Stimulated activated CD8-positive, alpha-beta memory T cell treated with anti-CD3 and anti-CD28 coated beads, Interleukin-7, amount 100 ng/mL, for 24 hours (primary cell): ENCODE results near the gene ARHGAP9.

ENCODE experiments used
- DNase-seq: peaks from one replicate; pipeline ENCODE4 v3.0.0-alpha.2; 2020; ENCODE audit warnings: low read depth

Gene ARHGAP9

DNA sequence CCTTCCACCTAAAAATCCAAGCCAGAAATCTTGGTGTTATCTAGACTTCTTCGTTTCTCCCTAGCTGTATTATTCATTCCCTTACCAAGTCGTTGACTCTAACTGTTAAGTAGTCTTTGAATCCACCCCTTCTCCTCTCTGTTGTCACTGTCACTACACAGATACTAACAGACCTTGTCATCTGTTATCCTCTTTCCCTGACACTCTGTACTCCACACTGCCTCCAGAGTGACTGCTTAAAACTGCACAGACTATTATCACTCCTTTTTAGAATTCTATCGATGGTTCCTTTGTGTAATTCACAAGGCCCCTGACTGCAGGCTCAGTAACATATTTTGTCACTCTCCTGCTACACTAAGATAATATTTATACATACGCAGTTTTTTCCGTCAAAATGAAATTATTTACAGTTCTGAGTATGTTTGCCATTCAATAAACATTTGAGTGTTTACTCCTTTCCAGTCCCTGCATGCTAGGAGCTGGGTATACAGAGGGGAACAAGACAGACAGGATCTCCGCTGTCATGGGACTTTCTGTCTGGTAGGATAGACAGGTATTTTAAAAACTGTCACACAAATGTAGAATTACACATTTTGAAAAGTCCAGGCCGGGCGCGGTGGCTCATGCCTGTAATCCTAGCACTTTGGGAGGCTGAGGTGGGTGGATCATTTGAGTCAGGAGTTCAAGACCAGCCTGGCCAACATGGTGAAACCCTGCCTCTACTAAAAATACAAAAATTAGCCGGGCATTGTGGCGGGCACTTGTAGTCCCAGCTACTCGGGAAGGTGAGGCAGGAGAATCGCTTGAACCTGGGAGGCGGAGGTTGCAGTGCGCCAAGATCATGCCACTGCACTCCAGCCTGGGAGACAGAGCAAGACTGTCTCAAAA lies 12.0 kb upstream of the ARHGAP9 start:
- DNase-seq, result no peak

DNA sequence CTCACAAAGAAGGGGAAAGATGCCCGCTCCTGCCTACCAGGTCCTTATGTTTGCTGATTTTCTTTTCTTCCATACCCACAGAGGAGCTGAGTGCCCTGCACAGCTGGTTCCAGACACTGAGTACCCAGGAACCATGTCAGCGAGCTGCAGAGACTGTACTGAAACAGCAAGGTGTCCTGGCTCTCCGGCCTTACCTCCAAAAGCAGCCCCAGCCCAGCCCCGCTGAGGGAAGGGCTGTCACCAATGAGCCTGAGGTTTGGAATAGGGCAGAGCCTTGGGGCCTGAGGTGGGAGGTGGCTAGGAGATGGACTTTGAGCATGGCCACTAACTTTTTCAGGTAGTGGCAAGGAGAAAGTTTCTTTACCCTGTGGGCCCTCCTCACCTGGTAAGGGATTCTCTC lies 10.5 kb upstream of the ARHGAP9 start:
- DNase-seq, result no peak

DNA sequence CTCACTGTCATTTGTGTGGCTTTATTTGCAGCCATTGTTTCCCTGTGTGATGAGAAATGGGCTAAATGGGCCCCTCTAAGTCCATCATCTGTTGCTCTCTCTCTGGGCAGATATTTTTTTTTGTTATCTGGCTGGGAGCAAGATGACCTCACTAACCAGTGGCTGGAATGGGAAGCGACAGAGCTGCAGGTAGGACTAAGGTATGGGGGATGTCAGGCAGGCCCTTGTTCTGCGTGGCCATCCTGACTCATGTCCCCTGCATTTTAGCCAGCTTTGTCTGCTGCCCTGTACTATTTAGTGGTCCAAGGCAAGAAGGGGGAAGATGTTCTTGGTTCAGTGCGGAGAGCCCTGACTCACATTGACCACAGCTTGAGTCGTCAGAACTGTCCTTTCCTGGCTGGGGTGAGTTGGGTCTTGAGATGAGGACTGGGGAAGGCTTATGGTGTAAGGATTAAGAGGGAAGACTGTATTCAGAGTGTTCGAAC lies 9.5 kb upstream of the ARHGAP9 start:
- DNase-seq, result no peak

DNA sequence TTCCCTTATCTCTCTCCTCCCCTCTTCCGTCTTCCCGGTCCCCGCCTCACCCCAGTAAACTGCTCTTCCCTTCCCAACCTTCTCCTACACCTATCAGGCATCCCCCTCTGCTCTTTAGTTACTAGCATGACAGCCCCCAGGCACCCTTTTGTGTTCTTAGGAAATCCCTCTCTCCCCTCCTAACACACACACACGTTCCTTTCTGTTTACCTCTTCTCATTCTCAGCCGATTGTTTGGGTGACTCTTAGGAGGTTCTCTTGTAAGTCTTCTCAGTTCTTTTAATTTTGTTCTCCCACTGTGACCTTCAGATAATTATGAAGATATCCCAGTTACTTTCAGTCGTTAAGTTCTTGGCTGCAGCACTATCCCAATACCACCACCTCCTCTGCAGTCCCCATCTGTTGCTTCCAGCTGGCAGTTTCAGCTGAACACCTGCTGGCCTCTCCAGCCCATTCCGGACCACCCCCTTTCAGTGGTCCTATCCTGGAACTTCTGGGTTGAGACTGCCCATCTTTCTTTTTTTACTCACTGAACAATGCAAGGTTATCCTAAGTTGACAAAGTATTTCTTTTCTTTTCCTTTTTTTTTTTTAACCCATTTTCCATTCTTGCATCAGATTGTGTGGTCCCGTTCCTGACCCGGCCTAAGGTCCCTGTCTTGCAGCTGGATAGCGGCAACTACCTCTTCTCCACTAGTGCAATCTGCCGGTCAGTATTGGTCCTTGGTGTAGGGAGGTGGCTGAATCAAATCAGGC lies 8.9 kb upstream of the ARHGAP9 start:
- no peak for DNase-seq

DNA sequence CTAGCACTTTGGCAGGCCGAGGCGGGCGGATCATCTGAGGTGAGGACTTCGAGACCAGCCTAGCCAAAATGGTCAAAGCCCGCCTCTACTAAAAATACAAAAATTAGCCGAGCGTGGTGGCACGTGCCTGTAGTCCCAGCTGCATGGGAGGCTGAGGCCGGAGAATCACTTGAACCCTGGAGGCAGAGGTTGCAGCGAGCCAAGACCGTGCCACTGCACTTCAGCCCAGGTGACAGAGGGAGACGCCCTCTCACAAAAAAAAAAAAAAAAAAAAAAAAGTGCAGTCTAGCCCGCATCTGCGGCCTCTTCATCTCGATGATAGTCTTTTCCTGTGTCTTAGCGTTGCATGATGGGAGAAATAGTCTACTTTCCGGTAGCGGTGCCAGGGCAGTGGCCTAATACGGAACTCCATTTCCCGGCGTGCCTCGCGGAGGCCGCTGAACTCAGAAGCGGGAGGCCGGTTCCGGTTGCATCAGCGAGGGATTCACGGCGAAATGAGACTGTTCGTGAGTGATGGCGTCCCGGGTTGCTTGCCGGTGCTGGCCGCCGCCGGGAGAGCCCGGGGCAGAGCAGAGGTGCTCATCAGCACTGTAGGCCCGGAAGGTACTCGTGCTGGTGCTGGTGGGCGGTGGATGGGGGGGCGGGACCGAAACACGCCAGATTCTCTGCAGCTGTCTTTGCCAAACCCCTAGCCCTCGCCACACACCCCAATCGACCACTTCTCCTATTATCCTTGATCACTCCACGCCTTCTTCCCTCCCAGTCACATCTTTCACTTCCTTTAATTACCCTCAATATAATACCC lies 8.1 kb upstream of the ARHGAP9 start, which contains the start of gene MARS1:
Gene MARS1, plus strand, starts transcription at position 472 of the 805 bp plus-strand sequence. Its CDS starts 23 bp downstream, at position 495.
- peak; percentile 78 for DNase-seq

DNA sequence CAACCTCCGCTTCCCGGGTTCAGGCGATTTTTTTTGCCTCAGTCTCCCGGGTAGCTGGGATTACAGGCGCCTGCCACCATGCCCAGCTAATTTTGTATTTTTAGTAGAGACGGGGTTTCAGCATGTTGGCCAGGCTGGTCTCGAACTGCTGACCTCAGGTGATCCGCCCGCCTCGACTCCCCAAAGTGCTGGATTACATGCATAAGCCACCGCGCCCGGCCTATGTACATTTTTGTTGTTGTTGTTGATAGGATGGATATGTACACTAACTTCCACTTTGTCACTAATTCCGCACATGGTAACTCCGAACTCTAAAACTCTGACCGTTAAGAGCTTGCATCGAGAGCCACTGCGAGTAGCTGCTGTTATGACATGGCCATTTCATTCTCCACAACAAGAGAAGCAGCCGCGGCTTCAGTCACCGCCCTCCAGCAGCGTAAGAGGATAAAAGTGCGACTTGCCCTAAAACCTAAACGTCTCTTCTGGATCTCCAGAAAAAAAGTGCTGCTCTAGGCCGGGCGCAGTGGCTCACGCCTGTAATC lies 7.5 kb upstream of the ARHGAP9 start:
- no peak for DNase-seq

DNA sequence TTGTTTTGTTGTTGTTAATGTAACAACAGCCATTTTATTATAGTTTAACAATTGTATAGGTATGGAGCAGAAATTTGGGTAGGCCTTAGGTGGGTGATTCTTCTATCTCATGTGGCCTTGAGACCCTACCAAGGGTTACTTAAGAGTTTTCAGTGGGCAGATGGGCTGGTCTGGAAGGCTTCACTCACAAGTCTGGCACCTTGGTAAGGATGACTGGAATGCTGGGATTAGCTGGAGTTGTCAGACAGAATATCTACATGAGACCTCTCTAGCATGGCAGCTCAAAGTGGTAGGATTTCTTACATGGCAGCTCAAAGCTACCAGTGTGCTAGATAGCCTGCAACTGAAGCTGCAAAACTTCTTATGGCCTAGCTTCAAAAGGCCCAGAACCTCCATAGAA lies 6.0 kb upstream of the ARHGAP9 start:
- DNase-seq, result no peak

DNA sequence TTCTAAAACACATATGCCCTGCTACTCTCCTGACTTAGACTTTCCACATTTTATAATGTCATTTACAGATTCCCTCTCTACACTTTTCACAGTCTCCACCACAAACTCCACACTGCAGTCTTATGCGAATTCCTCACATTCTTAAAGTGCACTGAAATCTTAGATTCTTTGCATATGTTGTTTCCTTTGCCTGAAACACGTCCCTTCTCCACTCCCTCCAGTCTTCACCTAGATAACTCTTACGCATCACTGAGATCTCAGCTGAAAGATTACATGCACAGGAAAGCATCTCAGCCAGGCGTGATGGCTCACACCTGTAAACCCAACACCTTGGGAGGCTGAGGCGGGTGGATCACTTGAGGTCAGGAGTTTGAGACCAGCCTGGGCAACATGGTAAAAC lies 3.8 kb upstream of the ARHGAP9 start:
- DNase-seq, result no peak

DNA sequence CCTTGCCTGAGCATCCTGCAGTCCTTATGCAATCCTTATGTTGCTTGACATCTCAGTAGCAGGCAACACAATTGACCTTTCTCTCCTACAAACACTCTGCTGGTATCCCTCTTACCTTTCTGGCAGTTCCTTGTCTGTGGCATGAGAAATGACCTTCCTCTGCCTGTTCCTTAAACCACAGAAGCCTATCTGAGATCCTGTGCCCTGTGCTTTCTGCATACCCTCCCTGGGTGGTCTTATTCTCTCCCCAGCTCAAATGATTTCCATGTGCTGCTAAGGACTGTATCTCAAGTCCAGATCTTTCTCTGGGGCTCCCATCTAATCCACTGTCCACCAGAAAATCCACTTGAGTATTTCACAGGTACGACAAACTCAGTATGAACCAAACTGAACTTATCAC lies 2.0 kb upstream of the ARHGAP9 start:
- no peak for DNase-seq

DNA sequence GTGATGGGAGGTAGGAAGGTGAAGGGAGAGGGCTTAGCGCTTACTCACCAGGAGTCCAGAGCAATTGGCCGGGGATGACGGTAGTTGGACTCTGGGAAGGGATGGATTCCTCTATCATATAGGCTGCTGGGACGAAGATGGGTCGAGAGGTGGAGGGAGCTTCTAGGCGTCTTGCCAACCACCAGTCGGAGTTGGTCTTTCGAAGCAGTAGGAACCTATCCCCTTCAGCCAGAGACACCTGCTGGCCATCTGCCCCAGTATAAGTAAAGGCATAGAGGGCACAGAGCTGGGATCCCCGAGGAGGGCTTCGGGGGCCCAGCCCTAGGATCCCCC lies 657 bp downstream of the ARHGAP9 start:
- DNase-seq, result no peak

DNA sequence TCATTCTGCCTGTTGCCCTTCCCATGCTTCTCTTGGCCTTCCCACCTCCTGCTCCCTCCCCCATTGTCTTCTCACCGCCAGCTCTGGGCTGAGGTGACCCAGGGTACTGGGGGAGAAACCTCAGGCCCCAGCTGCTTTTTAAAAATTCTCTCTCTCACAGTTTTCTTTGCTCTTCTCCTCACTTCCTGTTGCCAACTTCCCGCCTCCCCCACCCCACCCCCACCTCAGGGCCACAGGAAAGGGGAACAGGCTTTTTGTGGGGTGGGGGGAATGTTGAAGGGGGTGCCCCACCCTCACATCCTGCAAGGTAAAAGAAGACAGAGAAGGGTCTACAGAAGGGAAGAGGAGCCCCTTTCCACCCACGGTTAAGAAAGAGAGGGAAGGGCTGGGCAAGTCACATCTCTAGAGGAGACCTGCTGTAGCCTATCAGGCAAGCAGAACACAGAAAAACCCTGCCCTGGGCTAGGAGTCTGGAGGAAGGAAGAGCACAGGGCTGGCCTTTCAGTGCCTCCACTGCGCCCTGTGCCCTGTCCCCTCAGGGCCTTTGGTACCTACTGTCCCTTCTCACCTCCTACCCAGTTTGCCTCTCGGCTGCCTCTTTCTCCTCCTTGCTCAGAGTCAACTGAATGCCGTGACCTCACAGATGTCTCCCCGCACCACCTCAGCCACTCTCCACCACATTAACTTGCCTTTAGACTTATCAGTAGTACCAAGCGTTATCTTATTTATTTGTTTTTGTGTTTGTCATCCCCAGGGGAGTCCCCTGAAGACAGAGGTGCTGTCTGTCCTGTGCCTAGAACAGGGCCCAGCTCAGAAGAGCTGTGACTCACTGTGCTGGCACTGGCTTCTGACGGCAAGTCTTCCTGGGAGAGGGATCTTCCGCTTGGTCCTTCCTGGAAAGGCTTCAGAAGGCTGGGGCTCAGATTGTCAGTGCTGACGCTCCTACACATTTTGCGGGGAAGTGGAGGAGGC lies 1.7 kb downstream of the ARHGAP9 start:
- DNase-seq, result no peak

DNA sequence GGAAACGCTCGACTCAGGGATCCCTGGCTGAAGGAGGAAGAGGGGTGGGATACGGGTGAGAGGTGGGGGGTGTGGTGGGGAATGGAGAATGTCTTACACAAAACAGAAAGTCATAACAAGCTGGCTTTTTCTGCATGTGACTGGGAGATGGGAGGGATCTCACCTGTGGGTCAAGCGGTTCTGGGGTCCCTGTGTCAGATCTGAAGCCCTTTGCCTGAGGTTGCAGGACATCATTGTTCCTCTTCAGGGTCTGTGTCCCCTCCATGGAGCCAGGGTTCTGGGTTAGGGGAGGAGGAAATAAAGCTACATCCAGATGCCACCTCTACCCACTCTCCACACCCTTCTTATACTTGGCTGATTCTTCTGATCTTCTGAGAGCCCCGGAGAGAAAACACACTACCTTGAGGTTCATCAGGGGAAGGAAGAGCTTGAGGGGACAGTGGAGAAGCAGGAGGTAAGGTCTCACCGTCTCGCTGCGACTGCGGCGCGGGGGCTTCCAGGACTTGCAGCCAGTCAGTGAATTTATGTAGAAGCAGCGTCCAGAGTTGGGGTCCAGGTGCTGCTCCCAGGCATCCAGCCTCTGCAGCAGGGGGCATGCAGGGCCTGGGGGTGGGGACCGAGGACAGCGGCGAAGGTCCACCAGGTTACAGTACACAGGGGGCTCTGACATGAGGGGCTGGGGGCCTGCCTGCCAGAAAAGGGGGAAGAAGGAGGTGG lies 2.5 kb downstream of the ARHGAP9 start:
- no peak for DNase-seq

DNA sequence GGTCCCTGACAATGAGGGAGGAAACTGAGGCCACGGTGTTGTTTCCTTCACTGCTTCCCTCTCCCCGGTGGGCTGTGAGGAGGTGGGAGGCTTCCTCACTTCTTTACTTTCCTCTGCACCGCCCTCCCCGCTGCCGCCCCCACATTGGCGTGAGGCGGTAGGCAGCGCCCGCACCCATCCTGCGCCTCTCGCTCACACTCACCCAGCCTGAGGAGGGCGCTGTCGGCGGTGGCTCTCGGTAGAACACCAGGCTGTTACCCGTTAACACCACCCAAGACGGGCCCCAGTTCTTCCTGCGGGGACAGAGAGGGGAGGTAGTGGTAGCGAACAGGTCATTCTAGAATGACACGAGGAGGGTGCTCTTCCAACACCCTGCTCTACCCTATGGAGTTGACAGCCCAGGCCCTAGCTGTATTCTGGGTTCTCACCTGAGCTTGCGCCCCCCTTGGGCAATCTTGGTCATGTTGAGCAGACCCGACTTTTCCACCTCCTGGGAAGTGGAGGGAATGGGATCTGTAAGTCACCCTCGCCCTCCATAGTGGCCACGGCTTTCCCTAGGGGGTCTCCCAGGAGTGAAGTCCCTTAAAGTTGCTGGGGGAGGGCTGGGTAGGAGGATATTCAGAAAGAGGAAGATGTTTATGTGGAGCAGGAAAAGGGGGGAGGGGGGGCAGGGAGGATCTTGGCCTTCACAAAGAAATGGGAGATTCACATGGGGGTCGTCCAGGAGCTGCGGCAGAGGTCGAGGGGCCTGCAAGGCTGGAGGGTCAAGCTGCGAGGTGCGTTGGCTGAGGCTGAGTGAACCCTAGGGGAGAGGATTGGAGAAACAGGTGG lies 3.3 kb downstream of the ARHGAP9 start:
- DNase-seq, result no peak

DNA sequence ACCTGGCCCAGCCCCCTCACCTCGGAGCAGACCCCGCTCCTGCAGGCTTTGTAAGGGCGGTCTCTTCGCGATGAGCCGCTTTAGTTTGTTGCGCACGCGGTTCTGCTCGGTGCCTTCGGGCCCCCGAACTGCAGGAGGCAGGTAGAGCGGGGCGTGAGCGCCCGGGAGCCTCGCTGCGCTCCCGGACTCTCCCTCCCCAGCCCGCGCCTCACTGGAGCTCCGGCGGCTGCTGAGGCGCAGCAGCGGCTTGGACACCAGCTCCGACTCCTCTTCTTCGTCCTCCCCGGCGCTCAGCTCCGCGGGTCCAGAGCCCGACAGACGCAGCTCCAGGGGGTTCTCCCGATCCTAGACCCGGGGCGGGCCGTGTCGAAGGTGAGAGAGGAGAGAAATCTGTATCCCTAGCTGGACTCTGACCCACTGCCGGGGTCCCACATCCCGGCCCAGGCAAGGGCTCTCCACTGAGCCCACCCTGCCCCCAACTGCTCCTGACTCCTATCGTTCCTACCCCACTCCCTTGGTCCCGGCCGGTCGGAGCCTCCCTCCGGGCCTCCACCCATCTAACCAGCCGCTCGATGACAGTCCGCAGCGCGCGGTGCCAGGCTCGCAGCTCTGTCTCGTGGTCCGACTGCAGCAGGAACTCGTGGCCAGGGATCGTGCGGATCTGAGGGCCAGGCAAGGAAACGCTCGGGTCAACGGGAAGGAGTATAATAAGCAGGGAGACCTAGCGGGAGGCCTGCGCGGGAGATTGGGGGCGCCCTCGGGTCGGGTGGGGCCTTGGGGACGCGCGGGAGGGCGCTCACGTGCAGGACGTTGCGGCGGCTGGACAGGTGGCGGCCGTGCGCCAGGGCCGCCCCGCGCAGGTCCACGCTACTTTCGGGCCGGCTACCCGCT lies 4.2 kb downstream of the ARHGAP9 start:
- DNase-seq, result no peak

DNA sequence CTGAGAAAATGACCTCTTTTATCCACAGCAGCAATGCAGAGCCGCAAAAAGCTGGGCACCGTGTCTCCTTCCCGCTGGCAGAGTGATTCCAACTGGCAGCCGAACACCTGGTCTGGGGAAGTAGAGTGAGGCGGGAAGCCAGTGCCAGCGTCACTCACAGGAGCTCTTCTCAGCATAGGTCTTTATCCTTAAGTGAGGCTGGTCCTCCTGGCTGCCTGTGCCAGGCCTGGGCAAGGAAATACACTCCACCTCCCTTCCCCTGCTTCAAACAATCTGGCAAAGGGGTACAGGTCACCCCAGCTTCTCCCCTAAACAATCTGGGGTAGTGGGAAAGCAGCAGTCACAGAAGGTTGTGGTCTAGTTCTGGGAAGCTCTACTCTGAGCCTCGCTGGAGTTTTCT lies 4.8 kb downstream of the ARHGAP9 start:
- DNase-seq, result no peak

DNA sequence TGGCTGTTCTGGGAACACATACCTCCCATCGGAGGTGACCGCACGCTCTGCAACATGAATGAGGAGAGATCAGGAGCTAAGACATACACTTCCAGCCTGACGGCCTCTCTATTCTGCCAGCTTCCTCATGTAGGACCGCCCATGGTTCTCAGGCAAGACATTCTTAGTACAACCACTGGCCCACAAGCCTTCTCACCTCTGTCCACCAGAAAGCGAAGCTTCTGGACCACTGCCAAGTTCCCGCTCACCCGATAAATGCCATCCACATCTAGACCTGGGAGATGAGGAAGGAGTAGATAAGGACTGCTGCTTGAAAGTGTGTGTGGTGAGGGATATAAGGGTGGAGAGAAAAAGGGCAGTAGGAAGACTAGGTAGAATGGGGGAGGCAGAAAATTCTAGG lies 5.2 kb downstream of the ARHGAP9 start:
- no peak for DNase-seq

DNA sequence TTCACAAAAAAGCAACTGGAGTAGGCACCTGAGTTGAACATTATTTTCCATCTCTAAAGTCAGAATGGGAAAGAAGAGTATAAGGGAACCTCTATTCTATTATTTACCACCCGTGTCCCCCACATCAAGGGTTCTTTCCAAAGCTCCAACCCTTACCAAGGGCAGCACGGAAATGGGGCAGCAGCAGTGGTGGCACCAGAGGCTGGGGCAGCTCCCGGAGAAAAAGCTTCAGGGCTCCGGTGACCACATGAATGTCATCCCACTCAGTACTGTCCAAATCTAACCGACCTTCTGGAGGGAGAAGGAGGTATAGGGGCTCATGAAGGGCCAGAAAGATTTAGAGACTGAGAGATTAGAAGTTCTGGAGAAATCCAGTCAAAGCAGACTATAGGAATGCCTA lies 5.8 kb downstream of the ARHGAP9 start:
- no peak for DNase-seq

DNA sequence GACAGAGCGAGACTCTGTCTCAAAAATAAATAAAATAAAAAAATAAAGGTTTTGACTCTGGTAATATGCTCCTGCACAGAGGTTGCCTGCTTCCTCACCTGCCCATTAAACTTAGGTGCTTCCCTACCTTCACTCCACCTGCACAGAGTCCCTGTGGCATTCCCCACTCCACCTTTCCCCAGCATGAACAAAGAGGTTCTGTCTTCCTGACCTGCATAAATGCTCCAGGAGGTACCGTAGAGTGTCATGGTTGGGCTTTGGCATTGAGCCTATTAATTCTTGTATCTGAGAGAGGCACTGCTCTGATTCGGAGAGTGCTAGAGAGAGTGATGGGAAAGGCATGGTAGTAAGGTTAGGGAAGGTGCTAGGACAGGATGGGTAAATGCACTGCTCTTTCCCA lies 6.3 kb downstream of the ARHGAP9 start:
- no peak for DNase-seq
